Subcutaneous adipose tissue (tissue), 4 donors: ENCODE measurements around the gene C3orf52. TPM values are rescaled to one million over a fixed set of nuclear protein-coding genes. Genes with fewer than 3 reads are reported as not detected.

Source experiments
- CTCF ChIP-seq: fragments of 450-650 bp; IDR thresholded peaks from one replicate; pipeline ENCODE4 v1.5.1; 2016; ENCODE audit warnings: low read depth, mild to moderate bottlenecking, control low read depth, antibody characterized with exemption, moderate library complexity
- total RNA-seq, 4 donors: library from RNA; depleted of rRNA; stranded (reverse); fragments of >200 nt; gene quantifications; one replicate each; pipeline ENCODE4 v1.1.0, GENCODE V29; 2016

C3orf52 gene
- total RNA-seq, 4 donors from 2014 or later, result 0.38 to 6.2 (median 1.1) TPM

DNA sequence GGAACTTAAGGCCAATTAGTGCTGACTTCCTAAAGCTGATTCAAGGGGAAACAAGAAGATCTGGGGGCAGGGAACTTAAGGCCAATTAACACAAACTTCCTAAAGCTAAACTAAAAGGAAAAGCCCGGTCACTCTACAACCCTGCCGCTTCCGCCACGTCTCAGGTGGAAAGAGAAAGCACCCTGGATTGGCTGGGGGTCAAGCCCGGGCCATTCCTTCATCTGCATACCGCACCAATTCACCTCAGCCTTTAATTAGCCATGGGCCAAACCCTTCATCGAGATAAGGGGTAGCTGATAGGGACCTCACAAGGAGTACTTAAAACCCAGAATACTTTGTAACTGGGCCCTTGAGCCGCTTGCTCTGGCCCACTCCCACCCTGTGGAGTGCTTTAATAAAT lies 37.3 kb upstream of the C3orf52 start:
- no peak for TF ChIP-seq CTCF

- TF ChIP-seq CTCF, result no peak
These were observed 33.0 kb upstream of the C3orf52 start for GRCh38 chr3:112053229-112053628.

- TF ChIP-seq CTCF, result no peak
These were observed 29.7 kb upstream of the C3orf52 start for GRCh38 chr3:112056451-112056929.

GRCh38 chr3:112059497-112059896 lies 26.7 kb upstream of the C3orf52 start:
- TF ChIP-seq CTCF, result no peak

DNA sequence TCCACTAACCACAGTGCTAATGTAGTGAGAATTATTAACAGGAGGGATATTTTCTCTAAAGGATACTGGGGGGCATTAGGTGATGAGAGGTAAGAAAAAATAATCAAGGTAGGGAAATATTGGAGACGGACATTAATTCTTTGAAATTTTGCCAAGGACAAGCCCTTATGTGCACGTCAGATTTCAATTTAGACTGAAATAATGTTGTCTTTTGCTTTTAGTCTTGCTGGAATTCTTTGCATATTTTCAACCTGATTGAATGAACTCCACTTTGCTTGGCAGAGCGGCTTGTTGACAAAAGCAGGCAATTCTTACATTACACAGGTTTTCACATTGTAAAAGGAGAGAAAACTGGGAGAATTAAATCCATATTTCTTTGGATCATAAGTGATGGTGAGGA lies 25.0 kb upstream of the C3orf52 start:
- TF ChIP-seq CTCF, result no peak

GRCh38 chr3:112074006-112074405 lies 12.2 kb upstream of the C3orf52 start:
- TF ChIP-seq CTCF, result no peak

- no peak for TF ChIP-seq CTCF
These were observed 11.3 kb upstream of the C3orf52 start for GRCh38 chr3:112074616-112075497.
